AG08395 (cell line): Measurements from ENCODE around the gene GRID1.

Source experiments
- DNase-seq: peaks from one replicate; pipeline ENCODE4 v3.0.0; 2012; ENCODE audit warnings: mixed read lengths, low spot score

Gene GRID1

GRCh38 chr10:86211691-86212390 is 154.8 kb downstream of the GRID1 start:
- no peak for DNase-seq

- DNase-seq = no peak
Measured at GRCh38 chr10:86210416-86210815, 156.2 kb downstream of the GRID1 start.

- DNase-seq = no peak
Measured at GRCh38 chr10:86209726-86210125, 156.9 kb downstream of the GRID1 start.

- DNase-seq = no peak
Measured at GRCh38 chr10:86207226-86207625, 159.4 kb downstream of the GRID1 start.

GRCh38 chr10:86206240-86206579 is 160.4 kb downstream of the GRID1 start:
- no peak for DNase-seq

GRCh38 chr10:86205306-86206239 is 161.0 kb downstream of the GRID1 start:
- DNase-seq = no peak

- DNase-seq = no peak
Measured at GRCh38 chr10:86204421-86205305, 161.9 kb downstream of the GRID1 start.

- DNase-seq = peak; percentile 47
Measured at GRCh38 chr10:86203162-86203905, 163.3 kb downstream of the GRID1 start.

GRCh38 chr10:86202226-86202735 is 164.3 kb downstream of the GRID1 start:
- no peak for DNase-seq

- DNase-seq = no peak
Measured at GRCh38 chr10:86200867-86201266, 165.7 kb downstream of the GRID1 start.

GRCh38 chr10:86200269-86200668 is 166.3 kb downstream of the GRID1 start:
- no peak for DNase-seq

- no peak for DNase-seq
Measured at GRCh38 chr10:86199041-86199440, 167.6 kb downstream of the GRID1 start.

GRCh38 chr10:86198271-86198670 is 168.3 kb downstream of the GRID1 start:
- no peak for DNase-seq

GRCh38 chr10:86197166-86197790 is 169.3 kb downstream of the GRID1 start:
- no peak for DNase-seq

GRCh38 chr10:86195521-86196157 is 171.0 kb downstream of the GRID1 start:
- no peak for DNase-seq

GRCh38 chr10:86194684-86195083 is 171.9 kb downstream of the GRID1 start:
- no peak for DNase-seq

- DNase-seq = no peak
Measured at GRCh38 chr10:86193841-86194240, 172.8 kb downstream of the GRID1 start.

- DNase-seq = no peak
Measured at GRCh38 chr10:86192691-86193090, 173.9 kb downstream of the GRID1 start.

- no peak for DNase-seq
Measured at GRCh38 chr10:86192147-86192546, 174.4 kb downstream of the GRID1 start.

GRCh38 chr10:86191686-86192085 is 174.9 kb downstream of the GRID1 start:
- DNase-seq = no peak
